Measurements from ENCODE around the gene TMEM72.

DNA sequence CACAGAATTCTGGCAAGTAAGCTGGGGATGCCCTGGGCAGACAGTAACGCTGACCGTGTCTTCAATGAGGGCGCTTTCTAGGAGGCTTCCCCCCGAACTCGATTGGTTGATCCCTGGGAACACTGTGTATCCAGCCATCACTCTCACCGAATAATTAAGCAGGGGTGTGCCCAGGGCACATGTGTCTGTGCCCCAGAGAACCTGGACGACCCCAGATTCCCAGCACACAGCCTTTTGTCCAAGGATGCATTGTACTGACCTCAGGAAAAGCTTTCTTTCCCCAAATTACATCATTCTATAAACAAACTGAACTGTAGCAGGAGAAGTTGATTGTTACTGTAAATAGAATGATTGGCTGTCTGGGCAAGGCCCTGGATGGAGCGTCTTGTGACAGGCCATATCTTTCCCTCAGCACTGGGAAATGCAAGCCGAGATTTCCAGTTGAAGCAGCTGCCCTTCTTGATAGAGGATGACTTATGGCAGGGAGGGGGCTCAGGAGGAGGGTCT lies 74.1 kb downstream of the TMEM72 start:
- TF ChIP-seq, protein P1, sequence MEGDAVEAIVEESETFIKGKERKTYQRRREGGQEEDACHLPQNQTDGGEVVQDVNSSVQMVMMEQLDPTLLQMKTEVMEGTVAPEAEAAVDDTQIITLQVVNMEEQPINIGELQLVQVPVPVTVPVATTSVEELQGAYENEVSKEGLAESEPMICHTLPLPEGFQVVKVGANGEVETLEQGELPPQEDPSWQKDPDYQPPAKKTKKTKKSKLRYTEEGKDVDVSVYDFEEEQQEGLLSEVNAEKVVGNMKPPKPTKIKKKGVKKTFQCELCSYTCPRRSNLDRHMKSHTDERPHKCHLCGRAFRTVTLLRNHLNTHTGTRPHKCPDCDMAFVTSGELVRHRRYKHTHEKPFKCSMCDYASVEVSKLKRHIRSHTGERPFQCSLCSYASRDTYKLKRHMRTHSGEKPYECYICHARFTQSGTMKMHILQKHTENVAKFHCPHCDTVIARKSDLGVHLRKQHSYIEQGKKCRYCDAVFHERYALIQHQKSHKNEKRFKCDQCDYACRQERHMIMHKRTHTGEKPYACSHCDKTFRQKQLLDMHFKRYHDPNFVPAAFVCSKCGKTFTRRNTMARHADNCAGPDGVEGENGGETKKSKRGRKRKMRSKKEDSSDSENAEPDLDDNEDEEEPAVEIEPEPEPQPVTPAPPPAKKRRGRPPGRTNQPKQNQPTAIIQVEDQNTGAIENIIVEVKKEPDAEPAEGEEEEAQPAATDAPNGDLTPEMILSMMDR (conservative IDR thresholded peaks at IDR 0.05; ENCODE audit: low read depth in 2 of 2), result no peak
- TF ChIP-seq POLR2AphosphoS5 (IDR thresholded peaks at IDR 0.05; ENCODE audit: low read depth), result no peak

All from GM23338 (cell line).